Measurements from ENCODE around the gene WDR18. TPM values are rescaled to one million over a fixed set of nuclear protein-coding genes. Genes with fewer than 3 reads are reported as not detected.

WDR18 gene
- total RNA-seq, 1 donor from 2014 or later: 66.8 TPM

- no peak for TF ChIP-seq CTCF (IDR thresholded peaks at IDR 0.05)
- no peak for TF ChIP-seq POLR2A (IDR thresholded peaks at IDR 0.05)
- intact Hi-C loops (cut with DNase I): no loop called here
- no peak for DNase-seq (ENCODE audit: extremely low spot score in 2 of 2)
Measured at GRCh38 chr19:945401-946252, 38.5 kb upstream of the WDR18 start.

GRCh38 chr19:947090-947706 lies 36.9 kb upstream of the WDR18 start:
- Histone ChIP-seq H3K9me3 (no peaks in the 10 kb centered on the region), H3K27ac (no peak overlapping the region), H3K27me3 (no peaks in the 10 kb centered on the region), H3K36me3 (no peaks in the 10 kb centered on the region), H3K4me3 (no peak overlapping the region), H3K4me1 (peaks cover 21% of the 10 kb centered on the region)
- TF ChIP-seq POLR2AphosphoS5 (IDR thresholded peaks at IDR 0.05; ENCODE audit: insufficient read depth in 1 of 2, low read depth in 1 of 2): no peak
- no peak for TF ChIP-seq POLR2A (IDR thresholded peaks at IDR 0.05)
- no peak for TF ChIP-seq CTCF (IDR thresholded peaks at IDR 0.05)
- no peak for DNase-seq (ENCODE audit: extremely low spot score in 2 of 2)
- intact Hi-C loops (cut with DNase I): no loop called here

More at GRCh38 chr19:945401-946252, 38.5 kb upstream of the WDR18 start:
- Histone ChIP-seq H3K9me3 (no peaks in the 10 kb centered on the region), H3K27ac (no peak overlapping the region), H3K4me3 (no peak overlapping the region), H3K4me1 (peaks cover 33% of the 10 kb centered on the region), H3K36me3 (no peaks in the 10 kb centered on the region), H3K27me3 (no peaks in the 10 kb centered on the region)

- no peaks in the 10 kb centered on the region for H3K36me3 ChIP-seq
- no peak overlapping the region for H3K4me3 ChIP-seq
- intact Hi-C loops (cut with DNase I): no loop called here
- no peak for DNase-seq (ENCODE audit: extremely low spot score in 2 of 2)
- no peaks in the 10 kb centered on the region for H3K9me3 ChIP-seq
- H3K4me1 ChIP-seq: peaks cover 18% of the 10 kb centered on the region
- TF ChIP-seq POLR2AphosphoS5 (IDR thresholded peaks at IDR 0.05; ENCODE audit: insufficient read depth in 1 of 2, low read depth in 1 of 2): peak in 1 of 2 donors; percentile 49
- no peak for TF ChIP-seq POLR2A (IDR thresholded peaks at IDR 0.05)
- no peak for TF ChIP-seq CTCF (IDR thresholded peaks at IDR 0.05)
- no peak overlapping the region for H3K27ac ChIP-seq
- H3K27me3 ChIP-seq: no peaks in the 10 kb centered on the region
Measured at GRCh38 chr19:947707-948539, 36.2 kb upstream of the WDR18 start.

- Histone ChIP-seq H3K36me3 (no peaks in the 10 kb centered on the region), H3K27ac (no peak overlapping the region), H3K4me3 (no peak overlapping the region), H3K9me3 (no peaks in the 10 kb centered on the region), H3K4me1 (peaks cover 27% of the 10 kb centered on the region), H3K27me3 (no peaks in the 10 kb centered on the region)
- TF ChIP-seq POLR2A (IDR thresholded peaks at IDR 0.05) (no peak), POLR2AphosphoS5 (IDR thresholded peaks at IDR 0.05; ENCODE audit: insufficient read depth in 1 of 2, low read depth in 1 of 2) (no peak), CTCF (IDR thresholded peaks at IDR 0.05) (no peak)
- no peak for DNase-seq (ENCODE audit: extremely low spot score in 2 of 2)
- intact Hi-C loops (cut with DNase I): no loop called here
Measured at GRCh38 chr19:948842-949496, 35.2 kb upstream of the WDR18 start.

Measured in vagina (tissue), 2 donors.